Hepatocyte (in vitro differentiated cells): ENCODE measurements around the gene ISX. TPM values are rescaled to one million over a fixed set of nuclear protein-coding genes. Genes with fewer than 3 reads are reported as not detected.

Experiments
- DNase-seq: peaks from one replicate; pipeline ENCODE4 v3.0.0-alpha.2; 2016; ENCODE audit warnings: low spot score
- H2AFZ ChIP-seq: fragments of 200-600 bp; sonication (generic); 2 replicates; pipeline ENCODE4 v1.6.0; 2016; ENCODE audit warnings: antibody characterized with exemption, mild to moderate bottlenecking
- H3K27ac ChIP-seq: fragments of 200-600 bp; sonication (generic); 2 replicates; pipeline ENCODE4 v1.5.1; 2016; ENCODE audit warnings: mild to moderate bottlenecking
- H3K27me3 ChIP-seq: fragments of 200-600 bp; sonication (generic); 2 replicates; pipeline ENCODE4 v1.6.1; 2016
- H3K36me3 ChIP-seq: fragments of 200-600 bp; sonication (generic); replicated peaks from 2 replicates; pipeline ENCODE4 v1.5.1; 2016; ENCODE audit warnings: low read depth; ENCODE audit not compliant: insufficient read depth
- H3K4me1 ChIP-seq: fragments of 200-600 bp; sonication (generic); 2 replicates; pipeline ENCODE4 v1.5.1; 2016; ENCODE audit warnings: mild to moderate bottlenecking, moderate library complexity; ENCODE audit not compliant: insufficient read depth
- H3K4me2 ChIP-seq: fragments of 200-600 bp; sonication (generic); 2 replicates; pipeline ENCODE4 v1.6.0; 2016
- H3K4me3 ChIP-seq: fragments of 200-600 bp; sonication (generic); 2 replicates; pipeline ENCODE4 v1.5.1; 2016; ENCODE audit warnings: mild to moderate bottlenecking
- H3K79me2 ChIP-seq: fragments of 200-600 bp; sonication (generic); 2 replicates; pipeline ENCODE4 v1.6.0; 2017; ENCODE audit warnings: mild to moderate bottlenecking
- H3K9me2 ChIP-seq: fragments of 200-600 bp; sonication (generic); replicated peaks from 2 replicates; pipeline ENCODE4 v1.6.0; 2017; ENCODE audit warnings: mild to moderate bottlenecking; ENCODE audit not compliant: insufficient read depth
- H3K9me3 ChIP-seq: fragments of 200-600 bp; sonication (generic); 2 replicates; pipeline ENCODE4 v1.5.1; 2016; ENCODE audit warnings: low read depth, mild to moderate bottlenecking
- H4K20me1 ChIP-seq: fragments of 200-600 bp; sonication (generic); 2 replicates; pipeline ENCODE4 v1.6.0; 2016; ENCODE audit warnings: mild to moderate bottlenecking; ENCODE audit not compliant: insufficient read depth, poor library complexity, severe bottlenecking
- EZH2 ChIP-seq: fragments of 200-600 bp; sonication (generic); IDR thresholded peaks from 2 replicates; pipeline ENCODE4 v1.6.1; 2016; ENCODE audit warnings: antibody characterized with exemption, mild to moderate bottlenecking, borderline replicate concordance
- EZH2phosphoT487 ChIP-seq: fragments of 200-600 bp; sonication (generic); IDR thresholded peaks from one replicate; pipeline ENCODE4 v1.6.1; 2018; ENCODE audit warnings: antibody characterized with exemption, mild to moderate bottlenecking, low read depth, moderate library complexity; ENCODE audit not compliant: unreplicated experiment, severe bottlenecking
- WGBS: methylation state at CpG from one replicate; pipeline ENCODE4 v1.1.6; 2016; ENCODE audit warnings: low lambda C conversion rate; ENCODE audit errors: missing lambda C conversion rate; 5-methylcytosine and 5-hydroxymethylcytosine counted together
- polyA plus RNA-seq: library from polyadenylated mRNA; unstranded; fragments of >200 nt; fragmentation: Nextera tagmentation; extraction: Ambion mirVana; gene quantifications from 2 replicates; pipeline ENCODE4 v1.2.1, GENCODE V29; 2016
- total RNA-seq: library from RNA; depleted of rRNA; stranded (reverse); fragments of >200 nt; gene quantifications from 2 replicates; pipeline ENCODE4 v1.2.3, GENCODE V29; 2014
- TF ChIP-seq, protein P1 (sequence below): fragments of 200-600 bp; sonication (generic); IDR thresholded peaks from 2 replicates; pipeline ENCODE4 v1.5.1; 2016; ENCODE audit warnings: antibody characterized with exemption, mild to moderate bottlenecking; ENCODE audit not compliant: poor library complexity

ISX gene
- total and polyA plus RNA-seq, 2 experiments from 2014 or later, result 20.6 to 29.8 TPM

DNA sequence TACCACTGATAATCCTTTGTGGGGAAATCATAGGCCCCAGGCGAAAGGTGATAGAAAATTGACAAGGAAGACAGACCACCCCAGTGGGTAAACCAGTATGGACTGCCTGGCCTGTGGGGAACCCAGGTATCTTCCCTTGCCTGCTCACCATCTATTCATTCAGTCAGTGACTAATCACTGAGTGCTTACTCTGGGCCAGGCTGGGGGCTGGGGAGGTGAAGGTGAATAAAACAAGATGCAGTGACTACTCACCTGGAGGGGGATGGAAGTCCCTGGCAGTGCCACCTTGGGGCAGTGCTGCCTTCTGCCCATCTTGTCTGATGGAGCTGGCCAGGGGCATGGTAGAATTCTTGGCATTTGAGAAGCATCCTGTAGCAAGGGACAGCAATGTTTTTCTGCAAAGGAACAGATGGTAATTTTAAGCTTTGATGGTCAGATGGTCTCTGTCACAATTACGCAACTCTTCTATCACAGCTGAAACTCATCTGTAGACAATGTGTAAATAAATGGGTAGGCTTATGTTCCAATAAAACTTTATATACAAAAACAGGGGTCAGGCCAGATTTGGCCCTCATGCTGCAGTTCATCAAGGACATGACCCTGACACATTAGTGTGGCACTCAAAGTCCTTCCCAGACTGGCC, 4.6 kb downstream of the ISX start:
- H3K4me3 ChIP-seq, result no peak overlapping the region
- H3K4me1 ChIP-seq, result peaks cover 5% of the 10 kb centered on the region
- H2AFZ ChIP-seq, result no peak overlapping the region
- peaks cover 80% of the 10 kb centered on the region for H3K79me2 ChIP-seq
- no peaks in the 10 kb centered on the region for H3K36me3 ChIP-seq
- peak overlapping the region; percentile 79 for H3K4me2 ChIP-seq
- TF ChIP-seq, protein P1, sequence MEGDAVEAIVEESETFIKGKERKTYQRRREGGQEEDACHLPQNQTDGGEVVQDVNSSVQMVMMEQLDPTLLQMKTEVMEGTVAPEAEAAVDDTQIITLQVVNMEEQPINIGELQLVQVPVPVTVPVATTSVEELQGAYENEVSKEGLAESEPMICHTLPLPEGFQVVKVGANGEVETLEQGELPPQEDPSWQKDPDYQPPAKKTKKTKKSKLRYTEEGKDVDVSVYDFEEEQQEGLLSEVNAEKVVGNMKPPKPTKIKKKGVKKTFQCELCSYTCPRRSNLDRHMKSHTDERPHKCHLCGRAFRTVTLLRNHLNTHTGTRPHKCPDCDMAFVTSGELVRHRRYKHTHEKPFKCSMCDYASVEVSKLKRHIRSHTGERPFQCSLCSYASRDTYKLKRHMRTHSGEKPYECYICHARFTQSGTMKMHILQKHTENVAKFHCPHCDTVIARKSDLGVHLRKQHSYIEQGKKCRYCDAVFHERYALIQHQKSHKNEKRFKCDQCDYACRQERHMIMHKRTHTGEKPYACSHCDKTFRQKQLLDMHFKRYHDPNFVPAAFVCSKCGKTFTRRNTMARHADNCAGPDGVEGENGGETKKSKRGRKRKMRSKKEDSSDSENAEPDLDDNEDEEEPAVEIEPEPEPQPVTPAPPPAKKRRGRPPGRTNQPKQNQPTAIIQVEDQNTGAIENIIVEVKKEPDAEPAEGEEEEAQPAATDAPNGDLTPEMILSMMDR, result no peak
- H3K9me2 ChIP-seq, result no peaks in the 10 kb centered on the region
- no peak for DNase-seq
- no peaks in the 10 kb centered on the region for H3K9me3 ChIP-seq
- no peaks in the 10 kb centered on the region for H3K27me3 ChIP-seq
- H4K20me1 ChIP-seq, result peaks cover 18% of the 10 kb centered on the region
- no peak overlapping the region for H3K27ac ChIP-seq
- 77% methylated on average over 2 of the region's 2 CpGs for WGBS

- Histone ChIP-seq H3K27ac (no peak overlapping the region), H2AFZ (no peak overlapping the region), H3K9me3 (no peaks in the 10 kb centered on the region), H4K20me1 (peaks cover 18% of the 10 kb centered on the region), H3K4me1 (peaks cover 4% of the 10 kb centered on the region), H3K4me3 (no peak overlapping the region), H3K79me2 (peaks cover 75% of the 10 kb centered on the region), H3K27me3 (no peaks in the 10 kb centered on the region), H3K36me3 (no peaks in the 10 kb centered on the region), H3K9me2 (no peaks in the 10 kb centered on the region), H3K4me2 (peak overlapping the region; percentile 79)
- TF ChIP-seq, protein P1, result no peak
- no peak for TF ChIP-seq EZH2phosphoT487
- no peak for TF ChIP-seq EZH2
- WGBS, result 74% methylated on average over 3 of the region's 3 CpGs
- DNase-seq, result no peak
Observed at GRCh38 chr22:35071784-35072183, 5.8 kb downstream of the ISX start.

DNA sequence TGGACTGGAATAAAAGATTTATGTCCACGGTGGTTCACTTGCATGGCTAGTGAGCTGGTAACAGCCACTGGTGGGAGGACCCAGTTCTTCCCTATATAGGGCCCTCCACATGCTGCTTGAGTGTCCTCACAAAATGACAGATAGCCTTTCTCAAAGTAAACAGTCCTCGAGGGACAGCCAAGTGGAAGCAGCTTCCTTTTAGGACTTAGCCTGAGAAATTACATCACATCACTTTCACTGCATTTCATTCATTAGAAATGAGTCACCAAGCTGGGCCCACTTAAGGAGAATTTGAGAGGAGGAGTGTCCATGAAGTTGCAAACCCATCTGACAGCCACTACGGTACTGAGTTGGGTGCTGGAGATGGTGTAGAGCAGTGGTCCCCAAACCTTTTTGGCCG, 7.0 kb downstream of the ISX start:
- H3K4me3 ChIP-seq, result no peak overlapping the region
- 65% methylated on average over 4 of the region's 4 CpGs for WGBS
- no peak for TF ChIP-seq EZH2
- no peak for TF ChIP-seq EZH2phosphoT487
- TF ChIP-seq, protein P1, result no peak
- no peak overlapping the region for H2AFZ ChIP-seq
- no peak overlapping the region for H3K27ac ChIP-seq
- H3K79me2 ChIP-seq, result peaks cover 63% of the 10 kb centered on the region
- no peak overlapping the region for H3K4me2 ChIP-seq
- peak; percentile 47 for DNase-seq
- peaks cover 18% of the 10 kb centered on the region for H4K20me1 ChIP-seq
- H3K4me1 ChIP-seq, result peaks cover 4% of the 10 kb centered on the region
- no peaks in the 10 kb centered on the region for H3K9me2 ChIP-seq
- H3K9me3 ChIP-seq, result no peaks in the 10 kb centered on the region
- no peaks in the 10 kb centered on the region for H3K27me3 ChIP-seq
- H3K36me3 ChIP-seq, result no peaks in the 10 kb centered on the region
